GM23338 (cell line): ENCODE data around the gene KLF1. TPM values are rescaled to one million over a fixed set of nuclear protein-coding genes. Genes with fewer than 3 reads are reported as not detected.

Experiments used
- ATAC-seq: fragments of 200-7000 bp; cut with Tn5 transposase; 3 replicates; pipeline ENCODE4 v1.9.1; 2020
- DNase-seq: peaks from one replicate; pipeline ENCODE4 v3.0.0-alpha.2; 2015; ENCODE audit warnings: low spot score
- H2AFZ ChIP-seq: fragments of 200-600 bp; sonication (generic); 2 replicates; pipeline ENCODE4 v1.8.0; 2016; ENCODE audit warnings: antibody characterized with exemption, mild to moderate bottlenecking, moderate library complexity
- H3F3A ChIP-seq: fragments of 200-600 bp; sonication (generic); replicated peaks from 2 replicates; pipeline ENCODE4 v1.8.0; 2017; ENCODE audit warnings: antibody characterized with exemption, mixed run types, low read depth
- H3K27ac ChIP-seq: fragments of 200-600 bp; sonication (generic); 2 replicates; pipeline ENCODE4 v1.6.1; 2016; ENCODE audit warnings: low read depth
- H3K27me3 ChIP-seq: fragments of 200-600 bp; sonication (generic); 2 replicates; pipeline ENCODE4 v1.8.0; 2016; ENCODE audit warnings: mild to moderate bottlenecking, mixed run types, moderate library complexity; ENCODE audit not compliant: insufficient read depth
- H3K36me3 ChIP-seq: fragments of 200-600 bp; sonication (generic); 2 replicates; pipeline ENCODE4 v1.8.0; 2016; ENCODE audit warnings: mild to moderate bottlenecking; ENCODE audit not compliant: insufficient read depth
- H3K4me1 ChIP-seq: fragments of 200-600 bp; sonication (generic); 2 replicates; pipeline ENCODE4 v1.8.0; 2016; ENCODE audit warnings: mild to moderate bottlenecking, moderate library complexity; ENCODE audit not compliant: insufficient read depth
- H3K4me2 ChIP-seq: fragments of 200-600 bp; sonication (generic); 2 replicates; pipeline ENCODE4 v1.7.1; 2017; ENCODE audit warnings: mixed run types
- H3K4me3 ChIP-seq: fragments of 200-600 bp; sonication (generic); 2 replicates; pipeline ENCODE4 v1.6.1; 2016; ENCODE audit warnings: mixed run types
- H3K79me2 ChIP-seq: fragments of 200-600 bp; sonication (generic); replicated peaks from 2 replicates; pipeline ENCODE4 v1.8.0; 2017; ENCODE audit warnings: mild to moderate bottlenecking; ENCODE audit not compliant: insufficient read depth
- H3K9me2 ChIP-seq: fragments of 200-600 bp; sonication (generic); 2 replicates; pipeline ENCODE4 v1.8.0; 2017; ENCODE audit not compliant: insufficient read depth
- H4K20me1 ChIP-seq: fragments of 200-600 bp; sonication (generic); replicated peaks from 2 replicates; pipeline ENCODE4 v1.8.0; 2017; ENCODE audit warnings: mild to moderate bottlenecking; ENCODE audit not compliant: insufficient read depth
- H3K27ac Mint-ChIP-seq: 2 replicates; pipeline ENCODE4 v1.8.0; 2020; ENCODE audit warnings: inconsistent platforms, mild to moderate bottlenecking, moderate library complexity, mixed read lengths
- H3K27me3 Mint-ChIP-seq: 3 replicates; pipeline ENCODE4 v1.8.0; 2022; ENCODE audit warnings: low read depth, mild to moderate bottlenecking, moderate library complexity, mixed read lengths, inconsistent platforms; ENCODE audit not compliant: insufficient read depth, poor library complexity
- H3K36me3 Mint-ChIP-seq: 3 replicates; pipeline ENCODE4 v1.8.0; 2021; ENCODE audit warnings: low read depth, mild to moderate bottlenecking, inconsistent platforms, moderate library complexity, mixed read lengths
- H3K4me1 Mint-ChIP-seq: 3 replicates; pipeline ENCODE4 v1.8.0; 2020; ENCODE audit warnings: mild to moderate bottlenecking, inconsistent platforms, mixed read lengths
- H3K4me3 Mint-ChIP-seq: 3 replicates; pipeline ENCODE4 v1.8.0; 2021; ENCODE audit warnings: moderate library complexity, mild to moderate bottlenecking, inconsistent platforms, mixed read lengths
- H3K9me3 Mint-ChIP-seq: 3 replicates; pipeline ENCODE4 v1.8.0; 2020; ENCODE audit warnings: moderate library complexity, mild to moderate bottlenecking, inconsistent platforms, mixed read lengths
- CREB1 ChIP-seq: fragments of 250-450 bp; sonication (Bioruptor Pico); IDR thresholded peaks from 2 replicates; pipeline ENCODE4 v1.5.0; 2020; ENCODE audit warnings: low read depth, mild to moderate bottlenecking, moderate library complexity
- EZH2 ChIP-seq: fragments of 200-600 bp; sonication (generic); IDR thresholded peaks from one replicate; pipeline ENCODE4 v1.8.0; 2017; ENCODE audit warnings: antibody characterized with exemption, mild to moderate bottlenecking, low read depth; ENCODE audit not compliant: unreplicated experiment
- EZH2phosphoT487 ChIP-seq: fragments of 200-600 bp; sonication (generic); IDR thresholded peaks from one replicate; pipeline ENCODE4 v1.8.1; 2018; ENCODE audit warnings: antibody characterized with exemption; ENCODE audit not compliant: unreplicated experiment
- JUNB ChIP-seq: IDR thresholded peaks from one replicate; pipeline ENCODE4 v1.6.1; 2016; ENCODE audit warnings: antibody characterized with exemption; ENCODE audit not compliant: unreplicated experiment
- NANOG ChIP-seq: IDR thresholded peaks from 2 replicates; pipeline ENCODE4 v1.6.1; 2016; ENCODE audit warnings: antibody characterized with exemption, borderline replicate concordance
- POLR2AphosphoS5 ChIP-seq: IDR thresholded peaks from 2 replicates; pipeline ENCODE4 v1.6.1; 2016; ENCODE audit warnings: antibody characterized with exemption, low read depth
- STAT1 ChIP-seq: IDR thresholded peaks from one replicate; pipeline ENCODE4 v1.6.1; 2016; ENCODE audit warnings: antibody characterized with exemption; ENCODE audit not compliant: unreplicated experiment
- ZNF114 ChIP-seq: fragments of 250-450 bp; sonication (Bioruptor Pico); IDR thresholded peaks from 2 replicates; pipeline ENCODE4 v1.5.0; 2020; ENCODE audit warnings: mild to moderate bottlenecking, moderate library complexity
- ZNF331 ChIP-seq: fragments of 250-450 bp; sonication (Bioruptor Pico); IDR thresholded peaks from 2 replicates; pipeline ENCODE4 v1.5.0; 2020; ENCODE audit warnings: low read depth, mild to moderate bottlenecking, moderate library complexity
- polyA plus RNA-seq: library from polyadenylated mRNA; unstranded; fragments of >200 nt; fragmentation: Nextera tagmentation; extraction: Ambion mirVana; gene quantifications from 2 replicates; pipeline ENCODE4 v1.2.1, GENCODE V29; 2016
- total RNA-seq: library from RNA; depleted of rRNA; stranded (reverse); fragments of >200 nt; shearing (Covaris generic); gene quantifications from 2 replicates; pipeline ENCODE4 v1.2.3, GENCODE V29; 2014
- TF ChIP-seq, protein P1 (sequence below), 2 experiments: fragments of 200-600 bp in 1 of 2; sonication (generic) in 1 of 2; conservative IDR thresholded peaks; 2 replicates each; pipeline versions ENCODE4 v1.5.1 to v1.6.1; 2016 to 2017; ENCODE audit warnings: antibody characterized with exemption in 2 of 2, low read depth in 2 of 2, mild to moderate bottlenecking in 2 of 2, moderate library complexity in 1 of 2
- TF ChIP-seq, protein P2 (sequence below): IDR thresholded peaks from 2 replicates; pipeline ENCODE4 v1.6.1; 2016; ENCODE audit warnings: antibody characterized with exemption
- TF ChIP-seq, protein P3 (sequence below): IDR thresholded peaks from one replicate; pipeline ENCODE4 v1.6.1; 2018; ENCODE audit warnings: antibody characterized with exemption; ENCODE audit not compliant: unreplicated experiment
- TF ChIP-seq, protein P4 (sequence below): fragments of 250-450 bp; sonication (Bioruptor Pico); IDR thresholded peaks from 2 replicates; pipeline ENCODE4 v1.5.0; 2020; ENCODE audit warnings: mild to moderate bottlenecking, moderate library complexity

Gene KLF1
- total and polyA plus RNA-seq, 2 experiments from 2014 or later: 0.74 to 1.1 TPM

DNA sequence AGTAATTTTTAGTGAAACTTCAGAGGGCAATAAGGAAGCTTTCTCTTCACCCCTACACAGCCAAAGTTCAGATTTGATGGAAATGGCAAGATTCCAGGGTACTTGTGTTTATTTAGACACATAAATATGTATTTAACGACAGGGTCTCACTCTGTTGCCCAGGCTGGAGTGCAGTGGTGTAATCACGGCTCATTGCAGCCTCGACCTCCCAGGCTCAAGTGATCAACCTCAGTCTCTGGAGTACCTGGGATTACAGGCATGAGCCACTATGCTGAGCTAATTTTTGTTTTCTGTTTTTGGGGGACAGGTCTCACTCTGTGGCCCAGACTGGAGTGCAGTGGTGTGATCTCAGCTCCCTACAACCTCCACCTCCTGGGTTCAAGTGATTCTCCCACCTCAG lies 34.0 kb upstream of the KLF1 start:
- Histone ChIP-seq H4K20me1 (peaks cover 6% of the 10 kb centered on the region; the same call in 1 of the 2 replicates), H3F3A (peaks cover 12% of the 10 kb centered on the region; the same call in 1 of the 2 replicates), H3K27ac (0 out of 2 replicates have a peak overlapping the region, but pooled peaks have one; percentile 66), H3K9me2 (no peaks in the 10 kb centered on the region; the same call in 1 of the 2 replicates), H3K36me3 (peaks cover 17% of the 10 kb centered on the region), H3K27me3 (peaks cover 13% of the 10 kb centered on the region), H3K79me2 (no peaks in the 10 kb centered on the region), H2AFZ (no peak overlapping the region), H3K4me3 (no peak overlapping the region), H3K4me1 (no peaks in the 10 kb centered on the region), H3K4me2 (no peak overlapping the region)
- Mint-ChIP-seq H3K4me3 (no peak overlapping the region), H3K9me3 (peaks cover 11% of the 10 kb centered on the region; the same call in 2 of the 3 replicates), H3K27me3 (peaks cover 36% of the 10 kb centered on the region), H3K36me3 (peaks cover 62% of the 10 kb centered on the region), H3K4me1 (no peaks in the 10 kb centered on the region; the same call in 2 of the 3 replicates), H3K27ac (no peak overlapping the region)
- TF ChIP-seq ZNF114 (no peak), EZH2phosphoT487 (no peak), NANOG (no peak), CREB1 (CRISPR knock-in tag) (no peak), STAT1 (no peak), POLR2AphosphoS5 (no peak), ZNF331 (CRISPR knock-in tag) (no peak), JUNB (no peak), EZH2 (no peak)
- TF ChIP-seq, protein P1, sequence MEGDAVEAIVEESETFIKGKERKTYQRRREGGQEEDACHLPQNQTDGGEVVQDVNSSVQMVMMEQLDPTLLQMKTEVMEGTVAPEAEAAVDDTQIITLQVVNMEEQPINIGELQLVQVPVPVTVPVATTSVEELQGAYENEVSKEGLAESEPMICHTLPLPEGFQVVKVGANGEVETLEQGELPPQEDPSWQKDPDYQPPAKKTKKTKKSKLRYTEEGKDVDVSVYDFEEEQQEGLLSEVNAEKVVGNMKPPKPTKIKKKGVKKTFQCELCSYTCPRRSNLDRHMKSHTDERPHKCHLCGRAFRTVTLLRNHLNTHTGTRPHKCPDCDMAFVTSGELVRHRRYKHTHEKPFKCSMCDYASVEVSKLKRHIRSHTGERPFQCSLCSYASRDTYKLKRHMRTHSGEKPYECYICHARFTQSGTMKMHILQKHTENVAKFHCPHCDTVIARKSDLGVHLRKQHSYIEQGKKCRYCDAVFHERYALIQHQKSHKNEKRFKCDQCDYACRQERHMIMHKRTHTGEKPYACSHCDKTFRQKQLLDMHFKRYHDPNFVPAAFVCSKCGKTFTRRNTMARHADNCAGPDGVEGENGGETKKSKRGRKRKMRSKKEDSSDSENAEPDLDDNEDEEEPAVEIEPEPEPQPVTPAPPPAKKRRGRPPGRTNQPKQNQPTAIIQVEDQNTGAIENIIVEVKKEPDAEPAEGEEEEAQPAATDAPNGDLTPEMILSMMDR (conservative IDR thresholded peaks at IDR 0.05; ENCODE audit: low read depth in 2 of 2): no peak
- TF ChIP-seq, protein P2, sequence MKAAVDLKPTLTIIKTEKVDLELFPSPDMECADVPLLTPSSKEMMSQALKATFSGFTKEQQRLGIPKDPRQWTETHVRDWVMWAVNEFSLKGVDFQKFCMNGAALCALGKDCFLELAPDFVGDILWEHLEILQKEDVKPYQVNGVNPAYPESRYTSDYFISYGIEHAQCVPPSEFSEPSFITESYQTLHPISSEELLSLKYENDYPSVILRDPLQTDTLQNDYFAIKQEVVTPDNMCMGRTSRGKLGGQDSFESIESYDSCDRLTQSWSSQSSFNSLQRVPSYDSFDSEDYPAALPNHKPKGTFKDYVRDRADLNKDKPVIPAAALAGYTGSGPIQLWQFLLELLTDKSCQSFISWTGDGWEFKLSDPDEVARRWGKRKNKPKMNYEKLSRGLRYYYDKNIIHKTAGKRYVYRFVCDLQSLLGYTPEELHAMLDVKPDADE: no peak
- TF ChIP-seq, protein P3, sequence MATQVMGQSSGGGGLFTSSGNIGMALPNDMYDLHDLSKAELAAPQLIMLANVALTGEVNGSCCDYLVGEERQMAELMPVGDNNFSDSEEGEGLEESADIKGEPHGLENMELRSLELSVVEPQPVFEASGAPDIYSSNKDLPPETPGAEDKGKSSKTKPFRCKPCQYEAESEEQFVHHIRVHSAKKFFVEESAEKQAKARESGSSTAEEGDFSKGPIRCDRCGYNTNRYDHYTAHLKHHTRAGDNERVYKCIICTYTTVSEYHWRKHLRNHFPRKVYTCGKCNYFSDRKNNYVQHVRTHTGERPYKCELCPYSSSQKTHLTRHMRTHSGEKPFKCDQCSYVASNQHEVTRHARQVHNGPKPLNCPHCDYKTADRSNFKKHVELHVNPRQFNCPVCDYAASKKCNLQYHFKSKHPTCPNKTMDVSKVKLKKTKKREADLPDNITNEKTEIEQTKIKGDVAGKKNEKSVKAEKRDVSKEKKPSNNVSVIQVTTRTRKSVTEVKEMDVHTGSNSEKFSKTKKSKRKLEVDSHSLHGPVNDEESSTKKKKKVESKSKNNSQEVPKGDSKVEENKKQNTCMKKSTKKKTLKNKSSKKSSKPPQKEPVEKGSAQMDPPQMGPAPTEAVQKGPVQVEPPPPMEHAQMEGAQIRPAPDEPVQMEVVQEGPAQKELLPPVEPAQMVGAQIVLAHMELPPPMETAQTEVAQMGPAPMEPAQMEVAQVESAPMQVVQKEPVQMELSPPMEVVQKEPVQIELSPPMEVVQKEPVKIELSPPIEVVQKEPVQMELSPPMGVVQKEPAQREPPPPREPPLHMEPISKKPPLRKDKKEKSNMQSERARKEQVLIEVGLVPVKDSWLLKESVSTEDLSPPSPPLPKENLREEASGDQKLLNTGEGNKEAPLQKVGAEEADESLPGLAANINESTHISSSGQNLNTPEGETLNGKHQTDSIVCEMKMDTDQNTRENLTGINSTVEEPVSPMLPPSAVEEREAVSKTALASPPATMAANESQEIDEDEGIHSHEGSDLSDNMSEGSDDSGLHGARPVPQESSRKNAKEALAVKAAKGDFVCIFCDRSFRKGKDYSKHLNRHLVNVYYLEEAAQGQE: no peak
- TF ChIP-seq, protein P4, sequence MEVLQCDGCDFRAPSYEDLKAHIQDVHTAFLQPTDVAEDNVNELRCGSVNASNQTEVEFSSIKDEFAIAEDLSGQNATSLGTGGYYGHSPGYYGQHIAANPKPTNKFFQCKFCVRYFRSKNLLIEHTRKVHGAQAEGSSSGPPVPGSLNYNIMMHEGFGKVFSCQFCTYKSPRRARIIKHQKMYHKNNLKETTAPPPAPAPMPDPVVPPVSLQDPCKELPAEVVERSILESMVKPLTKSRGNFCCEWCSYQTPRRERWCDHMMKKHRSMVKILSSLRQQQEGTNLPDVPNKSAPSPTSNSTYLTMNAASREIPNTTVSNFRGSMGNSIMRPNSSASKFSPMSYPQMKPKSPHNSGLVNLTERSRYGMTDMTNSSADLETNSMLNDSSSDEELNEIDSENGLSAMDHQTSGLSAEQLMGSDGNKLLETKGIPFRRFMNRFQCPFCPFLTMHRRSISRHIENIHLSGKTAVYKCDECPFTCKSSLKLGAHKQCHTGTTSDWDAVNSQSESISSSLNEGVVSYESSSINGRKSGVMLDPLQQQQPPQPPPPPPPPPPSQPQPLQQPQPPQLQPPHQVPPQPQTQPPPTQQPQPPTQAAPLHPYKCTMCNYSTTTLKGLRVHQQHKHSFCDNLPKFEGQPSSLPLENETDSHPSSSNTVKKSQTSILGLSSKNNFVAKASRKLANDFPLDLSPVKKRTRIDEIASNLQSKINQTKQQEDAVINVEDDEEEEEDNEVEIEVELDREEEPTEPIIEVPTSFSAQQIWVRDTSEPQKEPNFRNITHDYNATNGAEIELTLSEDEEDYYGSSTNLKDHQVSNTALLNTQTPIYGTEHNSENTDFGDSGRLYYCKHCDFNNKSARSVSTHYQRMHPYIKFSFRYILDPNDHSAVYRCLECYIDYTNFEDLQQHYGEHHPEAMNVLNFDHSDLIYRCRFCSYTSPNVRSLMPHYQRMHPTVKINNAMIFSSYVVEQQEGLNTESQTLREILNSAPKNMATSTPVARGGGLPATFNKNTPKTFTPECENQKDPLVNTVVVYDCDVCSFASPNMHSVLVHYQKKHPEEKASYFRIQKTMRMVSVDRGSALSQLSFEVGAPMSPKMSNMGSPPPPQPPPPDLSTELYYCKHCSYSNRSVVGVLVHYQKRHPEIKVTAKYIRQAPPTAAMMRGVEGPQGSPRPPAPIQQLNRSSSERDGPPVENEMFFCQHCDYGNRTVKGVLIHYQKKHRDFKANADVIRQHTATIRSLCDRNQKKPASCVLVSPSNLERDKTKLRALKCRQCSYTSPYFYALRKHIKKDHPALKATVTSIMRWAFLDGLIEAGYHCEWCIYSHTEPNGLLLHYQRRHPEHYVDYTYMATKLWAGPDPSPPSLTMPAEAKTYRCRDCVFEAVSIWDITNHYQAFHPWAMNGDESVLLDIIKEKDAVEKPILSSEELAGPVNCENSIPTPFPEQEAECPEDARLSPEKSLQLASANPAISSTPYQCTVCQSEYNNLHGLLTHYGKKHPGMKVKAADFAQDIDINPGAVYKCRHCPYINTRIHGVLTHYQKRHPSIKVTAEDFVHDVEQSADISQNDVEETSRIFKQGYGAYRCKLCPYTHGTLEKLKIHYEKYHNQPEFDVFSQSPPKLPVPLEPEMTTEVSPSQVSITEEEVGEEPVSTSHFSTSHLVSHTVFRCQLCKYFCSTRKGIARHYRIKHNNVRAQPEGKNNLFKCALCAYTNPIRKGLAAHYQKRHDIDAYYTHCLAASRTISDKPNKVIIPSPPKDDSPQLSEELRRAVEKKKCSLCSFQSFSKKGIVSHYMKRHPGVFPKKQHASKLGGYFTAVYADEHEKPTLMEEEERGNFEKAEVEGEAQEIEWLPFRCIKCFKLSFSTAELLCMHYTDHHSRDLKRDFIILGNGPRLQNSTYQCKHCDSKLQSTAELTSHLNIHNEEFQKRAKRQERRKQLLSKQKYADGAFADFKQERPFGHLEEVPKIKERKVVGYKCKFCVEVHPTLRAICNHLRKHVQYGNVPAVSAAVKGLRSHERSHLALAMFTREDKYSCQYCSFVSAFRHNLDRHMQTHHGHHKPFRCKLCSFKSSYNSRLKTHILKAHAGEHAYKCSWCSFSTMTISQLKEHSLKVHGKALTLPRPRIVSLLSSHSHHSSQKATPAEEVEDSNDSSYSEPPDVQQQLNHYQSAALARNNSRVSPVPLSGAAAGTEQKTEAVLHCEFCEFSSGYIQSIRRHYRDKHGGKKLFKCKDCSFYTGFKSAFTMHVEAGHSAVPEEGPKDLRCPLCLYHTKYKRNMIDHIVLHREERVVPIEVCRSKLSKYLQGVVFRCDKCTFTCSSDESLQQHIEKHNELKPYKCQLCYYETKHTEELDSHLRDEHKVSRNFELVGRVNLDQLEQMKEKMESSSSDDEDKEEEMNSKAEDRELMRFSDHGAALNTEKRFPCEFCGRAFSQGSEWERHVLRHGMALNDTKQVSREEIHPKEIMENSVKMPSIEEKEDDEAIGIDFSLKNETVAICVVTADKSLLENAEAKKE (CRISPR knock-in tag): no peak
- ATAC-seq (no peak), DNase-seq (no peak)
